Astrocyte (in vitro differentiated cells and primary cell): ENCODE results near the gene CLMN. TPM values are rescaled to one million over a fixed set of nuclear protein-coding genes. Genes with fewer than 3 reads are reported as not detected.

ENCODE experiments used
- DNase-seq: peaks from one replicate; pipeline ENCODE4 v3.0.0-alpha.2; 2010; ENCODE audit warnings: low read depth
- FAIRE-seq: peaks from 2 replicates; lab custom pipeline; 2011; peaks lifted over from hg19 to GRCh38; lab: Jason Lieb, UNC
- H2AFZ ChIP-seq: 2 replicates; pipeline ENCODE4 v1.6.0; 2012; ENCODE audit warnings: low read depth, low read length, inconsistent platforms
- H3K27ac ChIP-seq: 2 replicates; pipeline ENCODE4 v1.5.1; 2011; ENCODE audit warnings: low read depth, low read length, inconsistent platforms
- H3K27me3 ChIP-seq: 2 replicates; pipeline ENCODE4 v1.6.0; 2011; ENCODE audit warnings: low read length, inconsistent platforms; ENCODE audit not compliant: insufficient read depth
- H3K36me3 ChIP-seq: 2 replicates; pipeline ENCODE4 v1.5.1; 2011; ENCODE audit warnings: low read length, inconsistent platforms; ENCODE audit not compliant: insufficient read depth
- H3K4me1 ChIP-seq: 2 replicates; pipeline ENCODE4 v1.5.1; 2011; ENCODE audit warnings: low read length, inconsistent platforms; ENCODE audit not compliant: insufficient read depth
- H3K4me2 ChIP-seq: 2 replicates; pipeline ENCODE4 v1.6.0; 2012; ENCODE audit warnings: low read length, inconsistent platforms
- H3K4me3 ChIP-seq: 2 replicates; pipeline ENCODE4 v1.5.1; 2011; ENCODE audit warnings: low read depth, mild to moderate bottlenecking, low read length, inconsistent platforms; ENCODE audit not compliant: insufficient read depth
- H3K79me2 ChIP-seq: 2 replicates; pipeline ENCODE4 v1.6.0; 2012; ENCODE audit warnings: mild to moderate bottlenecking, low read length, inconsistent platforms; ENCODE audit not compliant: insufficient read depth
- H3K9ac ChIP-seq: 2 replicates; pipeline ENCODE4 v1.6.0; 2012; ENCODE audit warnings: mild to moderate bottlenecking, low read length, inconsistent platforms
- H3K9me3 ChIP-seq: 2 replicates; pipeline ENCODE4 v1.5.1; 2012; ENCODE audit warnings: low read depth, mild to moderate bottlenecking, low read length, inconsistent platforms; ENCODE audit not compliant: insufficient read depth
- H4K20me1 ChIP-seq: 2 replicates; pipeline ENCODE4 v1.6.0; 2012; ENCODE audit warnings: low read length, inconsistent platforms; ENCODE audit not compliant: insufficient read depth
- H3K27ac Mint-ChIP-seq: one replicate; pipeline ENCODE4 v1.8.0; 2021; ENCODE audit warnings: mild to moderate bottlenecking, mixed read lengths; ENCODE audit not compliant: unreplicated experiment
- H3K27me3 Mint-ChIP-seq: one replicate; pipeline ENCODE4 v1.8.0; 2021; ENCODE audit warnings: low read depth, mixed read lengths; ENCODE audit not compliant: unreplicated experiment
- H3K36me3 Mint-ChIP-seq: one replicate; pipeline ENCODE4 v1.8.0; 2021; ENCODE audit warnings: low read depth, mixed read lengths; ENCODE audit not compliant: unreplicated experiment
- H3K4me1 Mint-ChIP-seq: one replicate; pipeline ENCODE4 v1.8.0; 2021; ENCODE audit warnings: low read depth, mixed read lengths; ENCODE audit not compliant: unreplicated experiment
- H3K4me3 Mint-ChIP-seq: one replicate; pipeline ENCODE4 v1.8.0; 2021; ENCODE audit warnings: mild to moderate bottlenecking, moderate library complexity, mixed read lengths; ENCODE audit not compliant: unreplicated experiment
- H3K9me3 Mint-ChIP-seq: one replicate; pipeline ENCODE4 v1.8.0; 2021; ENCODE audit warnings: mild to moderate bottlenecking, mixed read lengths; ENCODE audit not compliant: unreplicated experiment
- EZH2 ChIP-seq: IDR thresholded peaks from 2 replicates; pipeline ENCODE4 v1.6.1; 2012; ENCODE audit warnings: mild to moderate bottlenecking, low read length, inconsistent platforms; ENCODE audit not compliant: insufficient read depth
- total RNA-seq: library from RNA; stranded (reverse); gene quantifications from 2 replicates; pipeline ENCODE4 v1.2.1, GENCODE V29; 2021
- TF ChIP-seq, protein P1 (sequence below): IDR thresholded peaks from 2 replicates; pipeline ENCODE4 v1.5.1; 2011; ENCODE audit warnings: low read depth, mild to moderate bottlenecking, inconsistent platforms, low read length, moderate library complexity; ENCODE audit not compliant: insufficient read depth

CLMN gene
- total RNA-seq, 1 donor from 2014 or later = 14.0 TPM

DNA sequence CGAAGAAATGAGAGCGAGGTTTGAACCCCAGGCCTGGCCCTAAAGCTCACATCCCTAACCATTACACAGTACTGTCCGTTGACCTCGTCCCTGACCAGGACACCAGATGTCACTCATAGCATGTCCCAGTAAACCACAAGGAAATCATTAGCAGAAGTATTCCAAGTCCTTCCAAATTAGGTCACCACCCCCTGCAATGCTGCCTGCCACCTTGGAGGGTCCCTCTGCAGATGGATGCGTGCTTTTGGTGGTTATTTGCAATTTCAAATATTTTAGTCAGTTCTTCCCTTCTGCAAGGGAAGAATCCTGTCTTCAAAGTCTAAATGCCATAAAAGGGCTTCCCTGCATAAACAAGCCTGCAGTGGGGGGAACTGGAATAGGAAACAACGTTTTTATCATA lies 71.3 kb downstream of the CLMN start:
- Mint-ChIP-seq H3K4me1 (peaks cover 45% of the 10 kb centered on the region), H3K4me3 (no peak overlapping the region), H3K36me3 (no peaks in the 10 kb centered on the region), H3K9me3 (peaks cover 5% of the 10 kb centered on the region), H3K27ac (no peak overlapping the region), H3K27me3 (peaks cover 7% of the 10 kb centered on the region)
- Histone ChIP-seq H3K27ac (peak overlapping the region; percentile 60), H3K79me2 (no peaks in the 10 kb centered on the region), H3K4me1 (peaks cover 19% of the 10 kb centered on the region), H3K36me3 (no peaks in the 10 kb centered on the region), H3K4me3 (no peak overlapping the region), H4K20me1 (no peaks in the 10 kb centered on the region), H2AFZ (no peak overlapping the region), H3K9me3 (no peaks in the 10 kb centered on the region), H3K27me3 (no peaks in the 10 kb centered on the region), H3K9ac (peak overlapping the region; percentile 44), H3K4me2 (peak overlapping the region; percentile 80)
- peak; percentile 12 for DNase-seq
- no peak for FAIRE-seq
- TF ChIP-seq, protein P1, sequence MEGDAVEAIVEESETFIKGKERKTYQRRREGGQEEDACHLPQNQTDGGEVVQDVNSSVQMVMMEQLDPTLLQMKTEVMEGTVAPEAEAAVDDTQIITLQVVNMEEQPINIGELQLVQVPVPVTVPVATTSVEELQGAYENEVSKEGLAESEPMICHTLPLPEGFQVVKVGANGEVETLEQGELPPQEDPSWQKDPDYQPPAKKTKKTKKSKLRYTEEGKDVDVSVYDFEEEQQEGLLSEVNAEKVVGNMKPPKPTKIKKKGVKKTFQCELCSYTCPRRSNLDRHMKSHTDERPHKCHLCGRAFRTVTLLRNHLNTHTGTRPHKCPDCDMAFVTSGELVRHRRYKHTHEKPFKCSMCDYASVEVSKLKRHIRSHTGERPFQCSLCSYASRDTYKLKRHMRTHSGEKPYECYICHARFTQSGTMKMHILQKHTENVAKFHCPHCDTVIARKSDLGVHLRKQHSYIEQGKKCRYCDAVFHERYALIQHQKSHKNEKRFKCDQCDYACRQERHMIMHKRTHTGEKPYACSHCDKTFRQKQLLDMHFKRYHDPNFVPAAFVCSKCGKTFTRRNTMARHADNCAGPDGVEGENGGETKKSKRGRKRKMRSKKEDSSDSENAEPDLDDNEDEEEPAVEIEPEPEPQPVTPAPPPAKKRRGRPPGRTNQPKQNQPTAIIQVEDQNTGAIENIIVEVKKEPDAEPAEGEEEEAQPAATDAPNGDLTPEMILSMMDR = no peak
- no peak for TF ChIP-seq EZH2

DNA sequence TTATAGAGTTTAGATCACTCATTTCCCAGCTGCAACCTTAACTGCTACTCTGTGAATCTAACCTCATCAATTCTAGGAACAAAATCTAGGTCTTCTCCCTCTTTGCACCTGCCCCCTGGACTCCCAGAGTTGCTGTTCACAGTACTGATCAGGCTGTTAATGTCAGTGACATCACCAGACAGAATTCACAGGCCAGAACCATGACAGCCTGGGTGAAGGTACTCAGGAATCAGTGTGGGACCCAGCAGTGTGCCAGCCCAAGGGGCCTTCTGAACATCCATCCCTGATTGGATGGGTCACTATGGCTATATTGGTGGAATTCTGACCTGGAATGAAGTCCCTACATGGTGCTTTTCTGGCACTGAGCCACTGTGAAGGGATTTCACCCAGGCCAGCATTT lies 72.8 kb downstream of the CLMN start:
- no peak overlapping the region for H3K4me2 ChIP-seq
- Mint-ChIP-seq H3K9me3 (no peaks in the 10 kb centered on the region), H3K4me3 (no peak overlapping the region), H3K27ac (no peak overlapping the region), H3K27me3 (peaks cover 7% of the 10 kb centered on the region), H3K4me1 (peaks cover 41% of the 10 kb centered on the region), H3K36me3 (no peaks in the 10 kb centered on the region)
- no peaks in the 10 kb centered on the region for H3K79me2 ChIP-seq
- no peak for FAIRE-seq
- no peak overlapping the region for H3K27ac ChIP-seq
- no peaks in the 10 kb centered on the region for H3K9me3 ChIP-seq
- no peaks in the 10 kb centered on the region for H3K36me3 ChIP-seq
- H3K27me3 ChIP-seq = no peaks in the 10 kb centered on the region
- TF ChIP-seq, protein P1 = no peak
- H3K4me3 ChIP-seq = no peak overlapping the region
- peaks cover 19% of the 10 kb centered on the region for H3K4me1 ChIP-seq
- no peak for DNase-seq
- H4K20me1 ChIP-seq = no peaks in the 10 kb centered on the region
- no peak overlapping the region for H3K9ac ChIP-seq
- no peak overlapping the region for H2AFZ ChIP-seq

DNA sequence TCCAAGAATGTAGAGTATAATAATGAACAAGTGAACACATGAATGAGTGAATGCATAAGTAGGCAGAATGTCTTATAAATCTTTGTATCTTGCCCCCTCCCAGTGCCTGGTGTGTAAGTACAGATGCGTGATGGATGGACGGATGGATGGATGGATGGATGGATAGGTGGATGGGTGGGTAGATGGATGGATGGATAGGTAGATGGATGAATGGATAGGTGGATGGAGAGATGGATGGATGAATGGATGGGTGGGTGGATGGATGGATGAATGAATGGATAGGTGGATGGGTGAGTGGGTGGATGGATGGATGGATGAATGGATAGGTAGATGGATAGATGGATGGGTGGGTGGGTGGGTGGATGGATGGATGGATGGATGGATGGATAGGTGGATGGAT lies 74.4 kb downstream of the CLMN start:
- no peaks in the 10 kb centered on the region for H4K20me1 ChIP-seq
- no peak for DNase-seq
- no peaks in the 10 kb centered on the region for H3K9me3 Mint-ChIP-seq
- no peak overlapping the region for H3K4me2 ChIP-seq
- no peaks in the 10 kb centered on the region for H3K9me3 ChIP-seq
- no peaks in the 10 kb centered on the region for H3K79me2 ChIP-seq
- no peak overlapping the region for H3K27ac Mint-ChIP-seq
- peaks cover 18% of the 10 kb centered on the region for H3K4me1 ChIP-seq
- H3K36me3 ChIP-seq = no peaks in the 10 kb centered on the region
- TF ChIP-seq EZH2 = no peak
- TF ChIP-seq, protein P1 = no peak
- no peak overlapping the region for H3K4me3 Mint-ChIP-seq
- no peak overlapping the region for H2AFZ ChIP-seq
- H3K36me3 Mint-ChIP-seq = no peaks in the 10 kb centered on the region
- no peak for FAIRE-seq
- peaks cover 7% of the 10 kb centered on the region for H3K27me3 Mint-ChIP-seq
- H3K27ac ChIP-seq = no peak overlapping the region
- no peaks in the 10 kb centered on the region for H3K27me3 ChIP-seq
- no peak overlapping the region for H3K9ac ChIP-seq
- H3K4me3 ChIP-seq = no peak overlapping the region
- H3K4me1 Mint-ChIP-seq = peaks cover 27% of the 10 kb centered on the region
